GM19035 (cell line): ENCODE measurements around the gene ELMO1.
A peak's percentile ranks its signal among the peaks of the same experiment; 100 is the strongest.

Experiments used
- ATAC-seq: cut with Tn5 transposase; IDR thresholded peaks from one replicate; pipeline ENCODE4 v1.9.1; 2021; ENCODE audit not compliant: unreplicated experiment

The ELMO1 gene

GRCh38 chr7:37320140-37320847 lies 128.4 kb downstream of the ELMO1 start:
- ATAC-seq: no peak

GRCh38 chr7:37318541-37318940 lies 130.1 kb downstream of the ELMO1 start:
- ATAC-seq: no peak

GRCh38 chr7:37315772-37316715 lies 132.6 kb downstream of the ELMO1 start:
- no peak for ATAC-seq

GRCh38 chr7:37312608-37313007 lies 136.1 kb downstream of the ELMO1 start:
- ATAC-seq: no peak

GRCh38 chr7:37311355-37311754 lies 137.3 kb downstream of the ELMO1 start:
- no peak for ATAC-seq

GRCh38 chr7:37310327-37311080 lies 138.2 kb downstream of the ELMO1 start:
- no peak for ATAC-seq

- no peak for ATAC-seq
Measured at GRCh38 chr7:37309493-37309892, 139.2 kb downstream of the ELMO1 start.

GRCh38 chr7:37304921-37305320 lies 143.7 kb downstream of the ELMO1 start:
- no peak for ATAC-seq

- no peak for ATAC-seq
Measured at GRCh38 chr7:37297546-37297945, 151.1 kb downstream of the ELMO1 start.

- ATAC-seq: no peak
Measured at GRCh38 chr7:37295401-37295800, 153.3 kb downstream of the ELMO1 start.

- no peak for ATAC-seq
Measured at GRCh38 chr7:37290731-37291130, 157.9 kb downstream of the ELMO1 start.

GRCh38 chr7:37289781-37290180 lies 158.9 kb downstream of the ELMO1 start:
- no peak for ATAC-seq

- no peak for ATAC-seq
Measured at GRCh38 chr7:37289367-37289766, 159.3 kb downstream of the ELMO1 start.

GRCh38 chr7:37287131-37287855 lies 161.4 kb downstream of the ELMO1 start:
- peak; percentile 68 for ATAC-seq

GRCh38 chr7:37286454-37286832 lies 162.2 kb downstream of the ELMO1 start:
- no peak for ATAC-seq

GRCh38 chr7:37285706-37286453 lies 162.8 kb downstream of the ELMO1 start:
- ATAC-seq: no peak

GRCh38 chr7:37284805-37285231 lies 163.8 kb downstream of the ELMO1 start:
- no peak for ATAC-seq

GRCh38 chr7:37284285-37284684 lies 164.4 kb downstream of the ELMO1 start:
- no peak for ATAC-seq

- no peak for ATAC-seq
Measured at GRCh38 chr7:37283716-37284115, 164.9 kb downstream of the ELMO1 start.

GRCh38 chr7:37282927-37283326 lies 165.7 kb downstream of the ELMO1 start:
- no peak for ATAC-seq
